ENCODE data around the gene RREB1.

- TF ChIP-seq ZBTB48 (tag by site-specific recombination; IDR thresholded peaks at IDR 0.05), result no peak
- no peak for TF ChIP-seq ZNF19 (tag by site-specific recombination; IDR thresholded peaks at IDR 0.05; ENCODE audit: low read depth)
- no peak for TF ChIP-seq ZNF785 (tag by site-specific recombination; IDR thresholded peaks at IDR 0.05)
- TF ChIP-seq ZNF404 (tag by site-specific recombination; IDR thresholded peaks at IDR 0.05), result no peak
- TF ChIP-seq PRDM1 (tag by site-specific recombination; IDR thresholded peaks at IDR 0.05), result no peak
- no peak for TF ChIP-seq CTCF (tag by site-specific recombination; IDR thresholded peaks at IDR 0.05)
- TF ChIP-seq ZNF777 (tag by site-specific recombination; IDR thresholded peaks at IDR 0.05; ENCODE audit: borderline replicate concordance), result no peak
- no peak for TF ChIP-seq ATF2 (tag by site-specific recombination; IDR thresholded peaks at IDR 0.05; ENCODE audit: low read depth)
Measured at GRCh38 chr6:7188492-7188891, 80.7 kb downstream of the RREB1 start.
